ENCODE data around the gene SUGCT. TPM values are rescaled to one million over a fixed set of nuclear protein-coding genes. Genes with fewer than 3 reads are reported as not detected.

The SUGCT gene
- total RNA-seq, 1 donor: 9.9 TPM

GRCh38 chr7:40192036-40192435 is 57.2 kb downstream of the SUGCT start:
- H3K4me3 ChIP-seq (ENCODE audit: low read depth, low read length): no peak overlapping the region
- TF ChIP-seq CTCF (IDR thresholded peaks at IDR 0.05; ENCODE audit: insufficient read depth, low read depth, low read length): no peak
- DNase-seq (ENCODE audit: low read depth): peak; percentile 56

- DNase-seq (ENCODE audit: low read depth): peak; percentile 68
- no peak for TF ChIP-seq CTCF (IDR thresholded peaks at IDR 0.05; ENCODE audit: insufficient read depth, low read depth, low read length)
- no peak overlapping the region for H3K4me3 ChIP-seq (ENCODE audit: low read depth, low read length)
Measured at GRCh38 chr7:40194745-40195144, 59.9 kb downstream of the SUGCT start.

GRCh38 chr7:40197527-40197926 is 62.7 kb downstream of the SUGCT start:
- TF ChIP-seq CTCF (IDR thresholded peaks at IDR 0.05; ENCODE audit: insufficient read depth, low read depth, low read length): no peak
- no peak for DNase-seq (ENCODE audit: low read depth)

GRCh38 chr7:40199076-40199802 is 64.4 kb downstream of the SUGCT start:
- no peak overlapping the region for H3K4me3 ChIP-seq (ENCODE audit: low read depth, low read length)
- TF ChIP-seq CTCF (IDR thresholded peaks at IDR 0.05; ENCODE audit: insufficient read depth, low read depth, low read length): peak; percentile 65
- DNase-seq (ENCODE audit: low read depth): peak; percentile 74

More at GRCh38 chr7:40197527-40197926, 62.7 kb downstream of the SUGCT start:
- no peak overlapping the region for H3K4me3 ChIP-seq (ENCODE audit: low read depth, low read length)

- DNase-seq (ENCODE audit: low read depth): peak; percentile 79
- TF ChIP-seq CTCF (IDR thresholded peaks at IDR 0.05; ENCODE audit: insufficient read depth, low read depth, low read length): no peak
- H3K4me3 ChIP-seq (ENCODE audit: low read depth, low read length): no peak overlapping the region
Measured at GRCh38 chr7:40200791-40201190, 66.0 kb downstream of the SUGCT start.

- no peak overlapping the region for H3K4me3 ChIP-seq (ENCODE audit: low read depth, low read length)
- no peak for TF ChIP-seq CTCF (IDR thresholded peaks at IDR 0.05; ENCODE audit: insufficient read depth, low read depth, low read length)
- DNase-seq (ENCODE audit: low read depth): no peak
Measured at GRCh38 chr7:40202851-40203250, 68.0 kb downstream of the SUGCT start.

GRCh38 chr7:40204581-40204980 is 69.8 kb downstream of the SUGCT start:
- no peak for DNase-seq (ENCODE audit: low read depth)
- no peak overlapping the region for H3K4me3 ChIP-seq (ENCODE audit: low read depth, low read length)
- TF ChIP-seq CTCF (IDR thresholded peaks at IDR 0.05; ENCODE audit: insufficient read depth, low read depth, low read length): no peak
